GM12891 (cell line): ENCODE data around the gene RTF2.
"Not testable (repeated sequence)": the region's sequence is repeated elsewhere in the genome, so short reads cannot be mapped to it uniquely, and the experiment has no call there.

Experiments used
- POLR2AphosphoS5 ChIP-seq: IDR thresholded peaks from 2 replicates; pipeline ENCODE4 v1.6.1; 2011; ENCODE audit warnings: low read depth, low read length, control low read depth
- TAF1 ChIP-seq: IDR thresholded peaks from 2 replicates; pipeline ENCODE4 v1.6.1; 2011; ENCODE audit warnings: low read depth, low read length, control low read depth

GRCh38 chr20:56520746-56521354 lies 52.4 kb downstream of the RTF2 start:
- TF ChIP-seq POLR2AphosphoS5, TAF1: not testable (repeated sequence)
